Liver (tissue), 3 donors: Measurements from ENCODE around the gene NFRKB.

ENCODE experiments used
- EGR1 ChIP-seq, 2 donors: IDR thresholded peaks; 2 replicates each; pipeline ENCODE4 v1.6.1; 2016 to 2018; ENCODE audit warnings: antibody characterized with exemption in 2 of 2, low read depth in 2 of 2
- FOXA2 ChIP-seq: IDR thresholded peaks from 2 replicates; pipeline ENCODE4 v1.6.1; 2016; ENCODE audit warnings: antibody characterized with exemption
- GABPA ChIP-seq, 2 donors: IDR thresholded peaks in 1 of 2; conservative IDR thresholded peaks in 1 of 2; 2 replicates each; pipeline ENCODE4 v1.6.1; 2016; ENCODE audit warnings: antibody characterized with exemption in 2 of 2, mild to moderate bottlenecking in 1 of 2, moderate library complexity in 1 of 2
- JUND ChIP-seq, 2 donors: IDR thresholded peaks; 2 replicates each; pipeline ENCODE4 v1.6.1; 2016; ENCODE audit warnings: antibody characterized with exemption in 2 of 2
- RAD21 ChIP-seq, 2 donors: IDR thresholded peaks; 2 replicates each; pipeline ENCODE4 v1.6.1; 2016; ENCODE audit warnings: antibody characterized with exemption in 2 of 2, mild to moderate bottlenecking in 2 of 2
- TAF1 ChIP-seq: conservative IDR thresholded peaks from 2 replicates; pipeline ENCODE4 v1.6.1; 2016; ENCODE audit warnings: antibody characterized with exemption, mild to moderate bottlenecking
- TF ChIP-seq, protein P1 (sequence below): fragments of 150-350 bp; IDR thresholded peaks from 2 replicates; pipeline ENCODE4 v1.5.1; 2017; ENCODE audit warnings: improper control_type of control experiment, low read depth, low read length; ENCODE audit not compliant: missing input control
- TF ChIP-seq, protein P2 (sequence below): IDR thresholded peaks from 2 replicates; pipeline ENCODE4 v1.6.1; 2016; ENCODE audit warnings: antibody characterized with exemption
- TF ChIP-seq, protein P3 (sequence below): IDR thresholded peaks from 2 replicates; pipeline ENCODE4 v1.6.1; 2016; ENCODE audit warnings: antibody characterized with exemption
- donor health status: healthy.
- donor health status: healthy.

DNA sequence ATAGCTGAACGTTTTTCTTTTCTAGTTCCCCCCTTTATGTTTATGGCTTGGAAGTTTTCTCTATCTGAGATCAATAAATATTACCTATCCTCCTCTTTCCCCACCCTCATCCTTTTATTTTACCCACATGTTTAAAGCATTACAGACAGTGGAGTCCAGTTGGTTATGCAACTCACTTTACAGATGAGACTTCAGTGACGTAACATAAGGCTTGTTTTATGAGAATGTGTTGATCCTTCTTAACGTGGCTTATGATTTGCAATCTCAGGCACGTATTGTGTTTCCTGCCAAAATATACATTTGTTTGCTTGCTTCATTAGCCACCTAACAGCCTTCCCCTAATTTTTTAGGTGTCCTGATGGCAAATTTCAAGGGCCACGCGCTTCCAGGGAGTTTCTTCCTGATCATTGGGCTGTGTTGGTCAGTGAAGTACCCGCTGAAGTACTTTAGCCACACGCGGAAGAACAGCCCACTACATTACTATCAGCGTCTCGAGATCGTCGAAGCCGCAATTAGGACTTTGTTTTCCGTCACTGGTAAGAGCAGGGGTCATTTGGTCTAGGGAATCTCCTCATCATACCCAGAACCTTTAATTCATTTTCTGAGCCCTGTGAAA is 43.1 kb downstream of the NFRKB start:
- TF ChIP-seq RAD21 (IDR thresholded peaks at IDR 0.05) = no peak
- TF ChIP-seq EGR1 (IDR thresholded peaks at IDR 0.05; ENCODE audit: low read depth in 2 of 2) = no peak
- TF ChIP-seq, protein P1, sequence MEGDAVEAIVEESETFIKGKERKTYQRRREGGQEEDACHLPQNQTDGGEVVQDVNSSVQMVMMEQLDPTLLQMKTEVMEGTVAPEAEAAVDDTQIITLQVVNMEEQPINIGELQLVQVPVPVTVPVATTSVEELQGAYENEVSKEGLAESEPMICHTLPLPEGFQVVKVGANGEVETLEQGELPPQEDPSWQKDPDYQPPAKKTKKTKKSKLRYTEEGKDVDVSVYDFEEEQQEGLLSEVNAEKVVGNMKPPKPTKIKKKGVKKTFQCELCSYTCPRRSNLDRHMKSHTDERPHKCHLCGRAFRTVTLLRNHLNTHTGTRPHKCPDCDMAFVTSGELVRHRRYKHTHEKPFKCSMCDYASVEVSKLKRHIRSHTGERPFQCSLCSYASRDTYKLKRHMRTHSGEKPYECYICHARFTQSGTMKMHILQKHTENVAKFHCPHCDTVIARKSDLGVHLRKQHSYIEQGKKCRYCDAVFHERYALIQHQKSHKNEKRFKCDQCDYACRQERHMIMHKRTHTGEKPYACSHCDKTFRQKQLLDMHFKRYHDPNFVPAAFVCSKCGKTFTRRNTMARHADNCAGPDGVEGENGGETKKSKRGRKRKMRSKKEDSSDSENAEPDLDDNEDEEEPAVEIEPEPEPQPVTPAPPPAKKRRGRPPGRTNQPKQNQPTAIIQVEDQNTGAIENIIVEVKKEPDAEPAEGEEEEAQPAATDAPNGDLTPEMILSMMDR = no peak
- TF ChIP-seq, protein P2, sequence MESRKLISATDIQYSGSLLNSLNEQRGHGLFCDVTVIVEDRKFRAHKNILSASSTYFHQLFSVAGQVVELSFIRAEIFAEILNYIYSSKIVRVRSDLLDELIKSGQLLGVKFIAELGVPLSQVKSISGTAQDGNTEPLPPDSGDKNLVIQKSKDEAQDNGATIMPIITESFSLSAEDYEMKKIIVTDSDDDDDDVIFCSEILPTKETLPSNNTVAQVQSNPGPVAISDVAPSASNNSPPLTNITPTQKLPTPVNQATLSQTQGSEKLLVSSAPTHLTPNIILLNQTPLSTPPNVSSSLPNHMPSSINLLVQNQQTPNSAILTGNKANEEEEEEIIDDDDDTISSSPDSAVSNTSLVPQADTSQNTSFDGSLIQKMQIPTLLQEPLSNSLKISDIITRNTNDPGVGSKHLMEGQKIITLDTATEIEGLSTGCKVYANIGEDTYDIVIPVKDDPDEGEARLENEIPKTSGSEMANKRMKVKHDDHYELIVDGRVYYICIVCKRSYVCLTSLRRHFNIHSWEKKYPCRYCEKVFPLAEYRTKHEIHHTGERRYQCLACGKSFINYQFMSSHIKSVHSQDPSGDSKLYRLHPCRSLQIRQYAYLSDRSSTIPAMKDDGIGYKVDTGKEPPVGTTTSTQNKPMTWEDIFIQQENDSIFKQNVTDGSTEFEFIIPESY = no peak
- TF ChIP-seq, protein P3, sequence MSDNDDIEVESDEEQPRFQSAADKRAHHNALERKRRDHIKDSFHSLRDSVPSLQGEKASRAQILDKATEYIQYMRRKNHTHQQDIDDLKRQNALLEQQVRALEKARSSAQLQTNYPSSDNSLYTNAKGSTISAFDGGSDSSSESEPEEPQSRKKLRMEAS = no peak
- TF ChIP-seq TAF1 = no peak
- no peak for TF ChIP-seq FOXA2
- TF ChIP-seq JUND (IDR thresholded peaks at IDR 0.05) = no peak
- no peak for TF ChIP-seq GABPA (IDR thresholded peaks at IDR 0.05 in 1 of 2, conservative IDR thresholded peaks at IDR 0.05 in 1 of 2)
